SKM-1 (cell line): Measurements from ENCODE around the gene SLC38A11.
"Not testable (repeated sequence)": the region's sequence is repeated elsewhere in the genome, so short reads cannot be mapped to it uniquely, and the experiment has no call there.

Source experiments
- DNase-seq: peaks from one replicate; lab custom pipeline; 2025; ENCODE audit not compliant: unreplicated experiment; lab: John Stamatoyannopoulos, UW

Gene SLC38A11

DNA sequence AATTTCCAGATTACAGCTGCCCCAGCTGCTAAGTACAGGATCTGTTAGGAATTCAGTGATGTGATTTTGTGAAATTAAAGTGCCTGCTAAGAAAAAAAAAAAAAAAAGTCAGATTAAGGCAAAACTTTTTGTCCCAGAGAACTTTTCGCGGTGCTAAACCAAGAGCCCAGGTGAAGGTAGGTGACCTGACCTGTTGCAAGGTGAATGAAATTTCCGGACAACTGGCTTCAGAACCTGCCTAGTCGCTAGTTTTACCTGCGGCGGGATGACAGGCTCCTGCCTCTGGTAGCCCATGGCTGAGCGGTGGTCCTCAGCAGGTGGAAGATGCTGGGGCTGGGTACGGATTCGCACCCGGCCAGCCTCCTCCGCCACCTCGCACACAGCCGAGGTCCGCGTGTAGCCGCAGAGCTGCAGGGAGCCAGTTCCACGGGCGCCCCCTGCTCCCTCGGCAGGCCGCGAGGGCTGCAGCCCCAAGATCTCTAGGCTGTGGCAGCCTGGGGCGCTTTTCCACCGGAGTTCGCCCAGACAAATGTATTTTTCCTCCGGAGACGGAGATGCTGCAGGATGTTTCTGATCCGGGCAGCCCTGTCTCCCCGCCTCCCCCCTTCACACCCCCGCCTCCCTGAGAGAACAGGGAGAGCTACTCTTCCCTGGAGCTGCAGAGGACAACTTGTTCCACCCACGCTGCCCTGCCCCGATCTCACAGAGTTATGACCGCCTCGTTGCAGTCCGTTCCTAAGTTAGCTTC, at the start of gene SLC38A11:
TSS of gene SLC38A11 (minus strand) at position 572 of the 748 bp plus-strand sequence. CDS start at position 294, 278 bp downstream.
- no peak for DNase-seq

- no peak for DNase-seq
Measured at GRCh38 chr2:165003443-165004130, 48.3 kb upstream of the SLC38A11 start.

GRCh38 chr2:165002638-165003037, 47.3 kb upstream of the SLC38A11 start:
- no peak for DNase-seq

- DNase-seq: not testable (repeated sequence)
Measured at GRCh38 chr2:164994664-164995299, 39.5 kb upstream of the SLC38A11 start.

- DNase-seq: no peak
Measured at GRCh38 chr2:164993287-164994016, 38.1 kb upstream of the SLC38A11 start.

DNA sequence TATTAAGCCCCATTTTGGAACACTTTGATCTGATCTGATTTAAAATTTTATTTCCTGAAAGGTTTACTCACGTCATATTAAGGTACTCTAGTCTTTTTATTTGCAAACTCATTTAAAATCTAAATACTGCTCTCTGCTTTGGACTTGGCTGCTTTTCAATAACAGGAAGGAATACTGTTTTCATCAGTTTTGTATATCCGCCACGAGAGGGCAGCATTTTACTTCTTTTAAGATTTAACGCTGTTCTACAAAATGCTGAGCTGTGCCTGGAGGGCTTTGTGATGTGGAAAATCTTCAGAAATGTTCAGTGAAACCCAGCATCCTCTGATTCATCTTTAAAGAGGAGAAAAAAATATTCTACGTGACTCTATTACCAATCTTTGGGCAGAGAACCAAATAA, 37.5 kb upstream of the SLC38A11 start:
- DNase-seq: peak; percentile 40

- DNase-seq: not testable (repeated sequence)
Measured at GRCh38 chr2:164992093-164992454, 36.7 kb upstream of the SLC38A11 start.

DNA sequence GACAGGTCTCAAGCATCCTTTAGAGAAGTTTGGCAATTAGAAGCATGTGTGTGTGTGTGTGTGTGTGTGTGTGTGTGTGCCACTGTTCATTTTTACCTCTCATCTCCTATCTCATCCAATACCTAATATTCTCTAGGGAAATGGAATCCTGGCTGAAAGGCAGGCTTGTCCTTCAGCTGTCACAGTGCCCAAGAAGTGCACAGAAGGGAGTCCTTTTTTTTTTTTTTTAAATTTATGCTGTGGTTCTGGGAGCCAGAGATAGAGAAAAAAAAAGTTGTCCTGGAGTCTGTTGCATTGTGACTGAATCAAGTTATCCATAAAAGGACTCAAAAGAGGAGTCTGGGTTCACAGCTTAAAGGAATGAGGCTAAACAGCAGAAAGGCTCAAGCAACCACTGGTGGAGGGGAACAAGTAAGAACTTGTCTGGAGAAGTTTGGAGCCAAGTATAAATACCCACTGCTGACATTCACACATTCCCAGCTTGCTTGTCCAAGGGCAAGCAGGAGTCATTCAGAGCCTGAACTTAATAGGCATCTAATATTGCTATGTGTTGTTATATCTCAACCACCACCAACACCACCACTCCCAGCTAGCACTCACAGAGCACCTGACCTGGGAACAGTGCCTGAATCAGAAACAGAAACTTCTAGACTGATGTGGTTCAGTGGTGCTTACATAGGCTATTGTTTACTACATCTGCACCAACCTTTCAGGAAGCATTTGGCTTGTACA, 36.2 kb upstream of the SLC38A11 start:
- DNase-seq: not testable (repeated sequence)

GRCh38 chr2:164990953-164991352, 35.6 kb upstream of the SLC38A11 start:
- DNase-seq: not testable (repeated sequence)

GRCh38 chr2:164988805-164989204, 33.5 kb upstream of the SLC38A11 start:
- not testable (repeated sequence) for DNase-seq

DNA sequence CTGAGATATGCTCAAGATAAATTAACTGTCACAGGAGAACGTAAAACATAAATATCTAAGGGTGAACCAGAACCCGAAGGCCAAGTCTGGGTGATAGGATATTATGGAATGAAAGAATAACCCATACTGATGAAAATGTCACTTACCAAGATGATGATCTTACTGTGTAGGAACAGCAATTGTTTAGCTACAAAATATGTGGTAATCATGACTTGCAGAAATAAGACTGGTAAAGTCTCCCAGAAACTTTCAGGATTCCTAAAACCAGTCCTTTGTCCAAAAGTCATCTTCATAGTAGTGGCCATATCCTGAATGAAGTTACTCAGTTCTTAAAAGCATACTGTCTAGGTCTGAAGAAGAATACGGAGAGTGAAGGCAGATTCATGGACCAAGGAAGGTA, 30.7 kb upstream of the SLC38A11 start:
- DNase-seq: not testable (repeated sequence)

DNA sequence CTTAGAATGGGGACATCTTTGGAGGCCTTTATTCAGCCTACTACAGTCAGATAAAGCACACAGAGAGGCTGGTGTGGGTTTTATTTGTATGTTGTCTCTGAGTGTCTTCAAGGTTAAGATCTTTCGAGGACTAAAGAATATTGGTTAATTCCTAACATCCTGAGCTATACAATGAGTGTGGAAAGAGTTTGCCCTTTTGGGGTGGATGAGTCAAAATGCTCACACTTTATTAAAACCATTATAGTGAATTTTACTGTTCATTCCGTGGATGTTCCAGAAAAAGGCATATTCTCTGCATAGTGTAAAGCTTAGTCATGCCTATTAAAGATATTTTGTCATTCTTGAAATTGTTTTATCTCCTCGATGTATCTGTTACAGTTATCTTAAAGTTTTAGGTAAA, 29.1 kb upstream of the SLC38A11 start:
- no peak for DNase-seq

DNA sequence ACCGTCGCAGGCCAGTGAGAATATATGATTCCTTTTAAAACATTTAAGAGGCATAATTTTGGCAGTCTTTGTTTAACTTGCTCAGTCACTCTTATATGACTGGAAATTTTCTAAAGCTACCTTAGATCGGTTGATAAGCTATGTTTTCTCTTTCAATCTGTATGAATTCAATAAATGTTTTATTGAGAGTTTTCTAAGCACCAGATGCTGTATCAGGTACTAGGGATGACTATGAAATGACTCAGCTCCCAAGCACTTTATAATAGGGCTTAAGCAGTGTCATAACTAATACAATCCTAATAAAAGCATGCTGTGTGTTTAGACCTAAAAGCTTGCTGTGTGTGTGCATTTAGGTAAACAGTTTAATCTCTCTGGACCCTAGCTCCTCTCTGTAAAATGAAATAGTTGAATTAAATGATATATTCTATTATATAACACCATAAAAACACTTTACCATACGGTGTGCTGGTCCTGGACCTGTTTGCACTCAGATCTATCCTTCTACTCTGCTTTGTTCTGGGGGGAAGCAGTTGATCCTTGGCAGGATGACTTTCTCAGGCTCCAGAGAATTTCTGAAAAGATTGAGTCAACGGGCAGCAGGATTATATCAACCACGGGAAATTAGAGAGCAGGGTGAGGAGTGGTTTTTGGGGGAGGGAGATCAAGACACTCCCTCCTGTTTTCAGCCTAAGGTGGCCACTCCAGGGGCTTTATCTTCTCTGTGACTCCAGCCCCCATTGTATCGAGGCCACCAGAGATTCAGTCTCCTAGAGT, 26.1 kb upstream of the SLC38A11 start:
- no peak for DNase-seq

DNA sequence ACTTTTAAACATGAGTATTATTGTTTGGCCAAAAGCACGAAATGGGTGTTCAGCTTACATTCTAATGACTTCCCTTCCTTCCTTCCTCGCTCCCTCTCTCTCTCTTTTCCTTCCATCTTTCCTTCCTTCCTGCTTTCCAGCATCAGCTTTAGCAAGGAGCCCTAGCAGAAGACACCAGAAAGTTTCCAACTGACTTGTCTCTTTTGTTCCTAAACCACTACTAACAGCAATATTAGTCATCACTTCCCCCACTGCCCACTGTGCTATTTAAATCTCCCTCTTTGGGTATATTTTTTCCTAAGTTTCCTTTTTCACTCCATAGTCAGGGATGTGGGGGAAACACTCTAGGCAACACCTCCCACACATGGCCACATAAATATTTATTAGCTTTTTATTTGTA, 25.4 kb upstream of the SLC38A11 start:
- not testable (repeated sequence) for DNase-seq

GRCh38 chr2:164979113-164979512, 23.8 kb upstream of the SLC38A11 start:
- DNase-seq: no peak

- not testable (repeated sequence) for DNase-seq
Measured at GRCh38 chr2:164976875-164977470, 21.6 kb upstream of the SLC38A11 start.

GRCh38 chr2:164976301-164976700, 21.0 kb upstream of the SLC38A11 start:
- no peak for DNase-seq

GRCh38 chr2:164975891-164976290, 20.6 kb upstream of the SLC38A11 start:
- DNase-seq: peak; percentile 53

GRCh38 chr2:164974221-164974620, 18.9 kb upstream of the SLC38A11 start:
- no peak for DNase-seq
